C4-2B (cell line): Measurements from ENCODE around the gene MAN2A1.

ENCODE experiments used
- H3K27ac ChIP-seq: fragments of 450-650 bp; 2 replicates; pipeline ENCODE4 v1.5.1; 2017
- CTCF ChIP-seq: fragments of 450-650 bp; conservative IDR thresholded peaks from 2 replicates; pipeline ENCODE4 v1.5.1; 2017; ENCODE audit warnings: mild to moderate bottlenecking
- ZFX ChIP-seq: fragments of 450-650 bp; IDR thresholded peaks from 2 replicates; pipeline ENCODE4 v1.6.1; 2017

Gene MAN2A1

GRCh38 chr5:109833946-109834345, 144.2 kb downstream of the MAN2A1 start:
- no peak overlapping the region for H3K27ac ChIP-seq
- no peak for TF ChIP-seq CTCF

- TF ChIP-seq ZFX (no peak), CTCF (no peak)
- H3K27ac ChIP-seq: no peak overlapping the region
Observed at GRCh38 chr5:109836280-109836679, 146.6 kb downstream of the MAN2A1 start.

DNA sequence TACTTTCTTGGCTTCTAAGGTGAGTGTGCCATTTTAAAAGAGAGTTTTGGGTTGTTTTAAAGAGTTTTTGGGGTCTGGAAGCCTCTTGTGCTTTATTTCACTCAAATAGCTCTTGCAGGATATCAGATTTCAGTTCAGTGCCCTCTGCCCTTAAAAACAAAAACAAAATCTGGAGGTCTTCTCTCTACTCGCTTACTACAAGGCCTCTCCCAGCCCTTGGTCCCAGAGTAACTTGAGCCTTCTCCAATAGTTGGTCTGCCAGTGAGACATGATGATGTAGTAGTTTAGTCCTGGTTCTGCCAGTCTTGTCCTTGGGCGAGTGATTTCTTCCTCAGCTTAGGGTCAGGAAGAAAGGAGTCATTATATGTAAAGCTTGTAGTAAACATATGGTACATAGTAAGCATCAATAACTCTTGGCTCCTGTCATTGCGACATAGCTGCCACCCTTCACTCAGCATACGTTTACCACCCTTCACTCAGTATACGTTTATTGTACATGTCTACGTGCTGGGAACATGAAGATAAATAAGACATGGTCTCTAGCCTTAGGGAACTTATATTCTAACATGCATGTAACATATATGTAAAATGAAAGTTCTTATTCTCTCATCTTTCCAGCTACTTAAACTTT, 147.6 kb downstream of the MAN2A1 start:
- H3K27ac ChIP-seq: no peak overlapping the region
- TF ChIP-seq ZFX (no peak), CTCF (no peak)

DNA sequence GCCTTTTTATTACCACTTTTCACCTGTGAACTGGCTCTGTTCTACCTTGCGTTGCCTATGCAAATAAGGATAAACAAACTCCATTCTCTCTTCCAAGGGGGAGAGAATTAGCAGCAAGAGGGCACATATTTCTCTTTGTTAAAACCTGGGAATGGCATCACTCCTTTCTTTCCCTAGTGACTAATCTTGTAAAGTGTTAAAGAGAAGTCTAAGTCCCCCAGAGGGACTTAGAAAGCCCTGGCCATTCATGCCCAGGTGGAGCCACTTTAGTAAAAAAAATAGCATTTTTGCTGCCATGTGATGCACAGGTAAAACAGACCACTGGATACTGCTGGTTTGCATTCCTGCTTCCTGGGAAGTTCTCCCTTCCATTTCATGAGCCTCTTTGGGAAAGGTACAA, 148.4 kb downstream of the MAN2A1 start:
- H3K27ac ChIP-seq: no peak overlapping the region

GRCh38 chr5:109844148-109844547, 154.4 kb downstream of the MAN2A1 start:
- no peak overlapping the region for H3K27ac ChIP-seq
- TF ChIP-seq CTCF: peak; percentile 39
- no peak for TF ChIP-seq ZFX

More for the DNA sequence above, 148.4 kb downstream of the MAN2A1 start:
- TF ChIP-seq CTCF (no peak), ZFX (no peak)

DNA sequence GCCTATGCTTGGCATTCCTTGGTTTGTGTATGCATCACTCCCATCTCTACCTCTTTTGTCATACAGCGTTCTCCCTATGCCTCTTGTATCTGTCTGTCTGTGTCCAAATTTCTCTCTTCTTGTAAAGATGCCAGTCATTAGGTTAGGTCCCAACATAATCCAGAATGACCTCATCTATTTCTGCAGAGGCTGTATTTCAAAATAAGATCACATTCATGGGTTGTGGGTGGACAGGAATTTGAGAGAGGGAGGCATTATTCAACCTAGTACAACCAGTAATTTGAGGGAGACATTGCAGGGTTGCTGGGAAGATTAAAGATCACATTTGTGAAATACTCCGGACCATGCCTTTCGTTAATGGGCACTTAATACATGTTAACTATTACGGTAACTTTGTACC, 155.0 kb downstream of the MAN2A1 start:
- H3K27ac ChIP-seq: no peak overlapping the region
- no peak for TF ChIP-seq ZFX
- TF ChIP-seq CTCF: no peak

- no peak for TF ChIP-seq ZFX
- TF ChIP-seq CTCF: no peak
- H3K27ac ChIP-seq: no peak overlapping the region
Observed at GRCh38 chr5:109848130-109848529, 158.4 kb downstream of the MAN2A1 start.
